Measurements from ENCODE around the gene MND1. TPM values are rescaled to one million over a fixed set of nuclear protein-coding genes. Genes with fewer than 3 reads are reported as not detected.

MND1 gene, protein sequence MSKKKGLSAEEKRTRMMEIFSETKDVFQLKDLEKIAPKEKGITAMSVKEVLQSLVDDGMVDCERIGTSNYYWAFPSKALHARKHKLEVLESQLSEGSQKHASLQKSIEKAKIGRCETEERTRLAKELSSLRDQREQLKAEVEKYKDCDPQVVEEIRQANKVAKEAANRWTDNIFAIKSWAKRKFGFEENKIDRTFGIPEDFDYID
- total RNA-seq (2014; rRNA removed; shearing (Covaris generic)): 33.6 and 35.7 TPM in 2 replicates
- polyA plus RNA-seq (2014; cell fraction: nucleus; rRNA removed): 27.7 and 30.3 TPM in 2 replicates

DNA sequence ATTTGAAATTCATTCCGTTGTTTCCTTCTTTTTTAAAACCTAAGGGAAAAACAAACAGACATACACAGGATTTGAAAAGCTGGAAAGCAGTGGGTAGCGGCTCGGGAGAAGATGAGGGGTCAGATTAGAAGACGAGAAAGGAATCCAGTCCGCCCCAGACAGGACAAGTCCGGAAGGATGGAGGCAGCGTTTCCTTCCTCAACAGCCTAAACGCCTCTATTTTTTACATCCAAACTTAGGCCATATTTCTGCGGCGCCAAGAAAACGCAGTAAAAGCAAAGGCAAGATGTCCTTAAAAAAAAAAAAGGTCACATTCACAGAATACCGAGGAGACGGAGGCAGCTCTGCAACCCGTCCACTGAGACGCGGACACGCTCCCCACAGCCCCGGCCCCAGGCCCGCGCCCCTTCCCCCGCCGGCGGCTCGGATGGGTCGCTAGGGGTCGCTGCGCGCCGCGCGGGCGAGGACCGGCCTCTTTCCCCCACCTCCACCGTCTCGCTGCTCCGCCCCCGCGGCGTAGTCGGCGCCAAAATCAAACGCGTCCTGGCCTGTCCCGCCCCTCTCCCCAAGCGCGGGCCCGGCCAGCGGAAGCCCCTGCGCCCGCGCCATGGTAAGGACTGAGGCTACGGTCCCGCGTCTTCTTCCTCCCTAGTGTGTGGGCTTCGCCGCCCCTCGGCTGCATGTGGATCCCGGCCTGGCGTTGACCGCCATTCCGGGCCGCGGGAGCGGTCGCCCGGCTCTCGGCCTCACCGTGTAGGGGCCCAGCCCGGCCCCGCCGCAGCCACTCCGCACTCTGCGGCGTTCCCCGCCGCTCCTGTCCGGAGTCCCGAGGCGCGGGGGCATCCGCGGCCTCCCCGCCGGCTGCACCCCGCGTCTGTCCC, at the start of gene MND1:
MND1 (plus strand) TSS at position 558 of the 881 bp plus-strand sequence; CDS start at position 608, 50 bp downstream.
- DNase-seq (ENCODE audit: extremely low read depth, low read depth): peak; percentile 71

DNA sequence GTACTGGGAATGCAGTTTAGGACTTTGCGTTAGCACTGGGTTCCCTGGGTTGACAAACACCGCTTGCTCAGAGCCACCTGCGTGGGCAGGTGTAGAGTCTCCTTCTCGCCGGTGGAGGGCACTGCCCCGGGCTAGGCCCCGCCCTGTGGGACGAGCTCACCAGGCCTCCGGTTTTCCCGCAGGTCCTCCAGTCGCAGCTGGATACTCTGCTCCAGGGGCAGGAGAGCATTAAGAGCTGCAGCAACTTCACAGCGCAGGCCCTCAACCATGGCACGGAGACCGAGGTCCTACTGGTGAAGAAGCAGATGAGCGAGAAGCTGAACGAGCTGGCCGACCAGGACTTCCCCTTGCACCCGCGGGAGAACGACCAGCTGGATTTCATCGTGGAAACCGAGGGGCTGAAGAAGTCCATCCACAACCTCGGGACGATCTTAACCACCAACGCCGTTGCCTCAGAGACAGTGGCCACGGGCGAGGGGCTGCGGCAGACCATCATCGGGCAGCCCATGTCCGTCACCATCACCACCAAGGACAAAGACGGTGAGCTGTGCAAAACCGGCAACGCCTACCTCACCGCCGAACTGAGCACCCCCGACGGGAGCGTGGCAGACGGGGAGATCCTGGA, 49.2 kb upstream of the MND1 start:
- DNase-seq (ENCODE audit: extremely low read depth, low read depth): no peak

DNA sequence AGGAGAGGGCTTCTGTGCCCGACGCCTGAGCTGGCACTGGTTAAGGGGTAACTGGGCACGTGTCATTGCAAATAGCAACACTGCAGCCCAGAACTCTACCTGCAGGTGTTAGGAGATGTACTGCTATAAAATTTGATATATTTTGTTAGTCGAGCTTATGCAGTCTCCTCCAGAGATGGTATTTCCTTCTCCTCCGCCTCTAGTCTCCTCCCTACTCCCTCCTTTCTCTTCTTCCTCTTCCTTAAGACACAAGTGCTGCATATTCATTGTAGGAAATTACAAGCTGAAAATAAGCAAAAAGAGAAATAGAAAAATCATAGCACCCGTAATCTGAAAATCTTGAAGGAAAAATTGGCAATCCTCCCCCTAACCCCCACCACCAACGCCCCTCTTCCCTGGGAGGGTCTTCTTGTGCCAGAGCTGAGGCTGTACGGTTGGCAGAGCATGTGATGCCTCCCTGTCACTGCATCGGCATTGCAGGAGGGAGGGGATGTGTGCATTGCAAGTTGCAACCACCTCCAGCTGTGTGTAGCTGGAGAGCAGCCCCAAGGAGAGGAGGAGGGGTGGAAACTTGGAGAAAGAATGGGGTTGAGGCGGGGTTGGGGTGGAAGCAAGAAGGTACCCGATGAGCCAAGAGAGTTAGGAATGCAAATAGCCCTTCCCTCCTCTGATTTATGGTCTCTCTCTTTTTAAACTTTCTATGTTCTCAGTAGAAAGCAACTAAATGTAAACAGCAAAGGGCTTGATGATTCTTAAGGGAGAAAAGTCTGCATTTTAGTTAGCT, 48.3 kb upstream of the MND1 start:
- DNase-seq (ENCODE audit: extremely low read depth, low read depth): no peak

DNA sequence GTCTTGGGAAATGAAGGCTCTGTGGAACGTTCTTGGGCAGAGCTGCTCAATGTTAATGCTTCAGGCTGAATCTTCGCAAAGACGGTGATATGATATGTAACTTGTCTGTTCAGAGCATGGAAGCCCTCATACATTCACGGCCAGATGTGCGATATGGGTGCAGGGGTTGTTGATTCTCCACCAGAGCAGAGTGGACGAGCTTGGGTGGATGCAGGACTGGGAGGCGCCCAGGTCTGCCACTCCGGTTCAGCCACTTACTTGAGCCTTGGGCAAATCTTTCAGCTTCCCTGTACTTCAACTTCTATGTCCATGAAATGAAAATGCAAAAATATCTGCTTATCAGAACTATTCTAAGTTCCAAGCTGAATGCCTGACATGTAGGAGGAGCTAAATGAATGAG, 47.4 kb upstream of the MND1 start:
- DNase-seq (ENCODE audit: extremely low read depth, low read depth): no peak

DNA sequence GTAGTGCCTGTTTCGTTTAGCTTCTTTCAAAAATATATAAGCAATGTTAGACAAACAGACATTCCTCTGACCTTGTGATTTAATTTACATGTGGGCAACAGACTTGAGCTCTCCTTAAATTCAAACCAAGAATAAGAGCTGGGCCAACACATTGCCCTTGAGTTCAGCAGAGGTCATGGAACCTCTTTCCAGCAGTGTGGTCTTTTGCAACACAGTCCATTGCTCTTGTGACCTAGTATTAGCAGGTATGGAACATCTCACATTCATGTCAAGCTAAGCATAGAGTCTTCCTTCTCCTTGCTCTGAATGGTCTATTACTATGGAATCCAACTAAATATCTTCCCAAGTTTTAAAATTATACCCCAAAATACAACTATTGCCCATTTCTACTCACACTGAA, 33.7 kb upstream of the MND1 start:
- DNase-seq (ENCODE audit: extremely low read depth, low read depth): no peak

DNA sequence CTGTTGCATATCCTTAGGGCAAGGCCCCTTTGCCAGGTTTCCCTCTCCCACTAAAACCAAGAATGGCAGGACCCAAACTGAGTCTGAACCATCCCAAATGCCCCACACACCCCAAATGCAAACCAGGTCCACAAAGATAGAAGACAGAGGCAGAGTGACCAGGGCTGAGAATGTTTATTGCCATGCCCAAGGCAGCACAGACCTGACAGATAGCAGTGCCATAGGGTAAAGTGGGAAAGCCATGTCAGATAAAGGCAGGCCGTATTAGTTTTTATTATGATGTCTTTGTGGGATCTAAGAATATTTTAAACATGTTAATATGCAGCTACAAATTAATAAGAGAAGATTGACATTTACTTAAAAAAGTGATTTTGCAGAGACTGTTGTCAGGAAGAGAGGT, 29.6 kb upstream of the MND1 start:
- no peak for DNase-seq (ENCODE audit: extremely low read depth, low read depth)

DNA sequence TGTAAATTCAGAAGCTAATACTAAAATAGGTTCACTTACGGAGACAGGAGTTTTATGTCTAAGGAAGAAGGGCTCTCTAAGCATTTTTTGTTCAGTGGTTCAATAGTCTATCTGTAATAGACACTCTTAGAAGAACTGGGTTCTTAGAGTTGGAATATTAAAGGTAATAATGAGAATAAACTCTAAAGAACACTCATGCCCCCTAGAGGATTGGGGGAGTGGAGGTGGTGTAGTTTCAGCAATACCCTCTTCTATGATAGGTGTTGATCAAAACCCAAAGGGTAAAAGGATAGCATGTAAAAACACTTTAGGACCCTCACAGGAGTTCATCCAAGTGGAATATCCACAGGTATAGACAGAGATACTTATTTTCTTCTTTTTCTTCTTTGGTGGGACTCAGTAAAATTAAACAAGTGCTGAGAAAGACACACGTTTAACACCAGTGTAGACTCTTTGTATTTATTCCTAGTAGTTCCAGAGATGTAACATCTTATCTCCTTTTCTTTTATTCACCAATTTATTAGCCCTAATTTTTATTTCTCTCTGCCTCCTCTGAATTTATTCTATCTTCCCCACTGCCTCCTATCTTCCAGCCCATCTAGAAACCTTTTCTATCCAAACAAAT, 25.7 kb upstream of the MND1 start:
- peak; percentile 57 for DNase-seq (ENCODE audit: extremely low read depth, low read depth)

DNA sequence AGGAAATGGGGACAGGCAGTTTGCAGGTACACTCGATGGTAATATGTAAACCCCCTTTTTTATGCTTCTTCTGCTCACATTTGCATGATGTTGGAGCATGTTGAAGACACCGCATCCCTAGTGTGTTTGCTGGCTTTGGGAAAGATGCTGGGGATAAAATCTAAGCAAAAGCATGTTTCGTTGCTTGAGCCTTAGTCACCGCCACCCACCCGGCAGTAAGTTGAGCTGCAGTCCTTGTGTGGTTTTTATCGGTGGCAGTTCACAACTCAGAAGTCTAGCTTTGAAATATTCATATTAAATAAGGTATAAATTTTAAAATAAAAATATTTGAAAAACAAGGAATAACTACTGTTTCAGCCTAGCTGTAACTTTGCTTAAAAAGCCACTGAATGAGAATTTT, 21.7 kb upstream of the MND1 start:
- no peak for DNase-seq (ENCODE audit: extremely low read depth, low read depth)

DNA sequence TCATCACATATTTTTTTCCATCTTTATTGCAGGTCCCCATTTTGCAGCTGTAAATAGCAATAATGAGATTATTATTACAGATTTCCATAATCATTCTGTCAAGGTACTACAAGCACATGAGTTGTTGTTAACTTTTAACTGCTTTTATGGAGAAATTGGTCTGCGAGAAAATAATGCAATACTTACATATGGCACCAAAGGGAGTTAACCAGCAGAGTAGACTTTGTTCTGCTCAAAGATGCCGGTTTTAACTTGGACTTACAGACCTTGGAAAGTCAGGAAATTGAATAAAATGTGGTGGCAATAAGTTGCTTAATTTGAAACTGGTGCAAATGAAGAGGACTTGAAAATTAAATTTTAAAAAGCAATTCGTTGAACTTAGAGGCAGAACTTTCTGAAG, 20.4 kb upstream of the MND1 start:
- no peak for DNase-seq (ENCODE audit: extremely low read depth, low read depth)

DNA sequence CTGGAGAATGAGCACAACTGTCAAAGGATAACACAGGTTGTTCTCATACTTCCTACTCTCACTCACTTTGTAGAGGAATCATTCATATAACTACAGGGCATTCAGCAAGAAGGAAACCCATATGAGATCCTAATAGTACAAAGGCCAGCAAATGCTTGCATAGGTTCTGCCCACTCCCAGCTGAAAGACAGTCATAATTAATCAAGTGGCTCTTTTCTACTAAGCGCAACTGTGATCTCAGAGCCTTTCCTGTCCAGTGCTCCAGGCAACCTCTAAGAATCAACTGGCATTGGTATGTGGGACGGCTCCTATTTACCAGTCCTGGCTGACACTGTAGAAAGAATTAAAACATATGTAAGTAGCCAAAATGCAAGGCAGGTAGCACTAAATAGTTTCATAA, 18.9 kb upstream of the MND1 start:
- no peak for DNase-seq (ENCODE audit: extremely low read depth, low read depth)

DNA sequence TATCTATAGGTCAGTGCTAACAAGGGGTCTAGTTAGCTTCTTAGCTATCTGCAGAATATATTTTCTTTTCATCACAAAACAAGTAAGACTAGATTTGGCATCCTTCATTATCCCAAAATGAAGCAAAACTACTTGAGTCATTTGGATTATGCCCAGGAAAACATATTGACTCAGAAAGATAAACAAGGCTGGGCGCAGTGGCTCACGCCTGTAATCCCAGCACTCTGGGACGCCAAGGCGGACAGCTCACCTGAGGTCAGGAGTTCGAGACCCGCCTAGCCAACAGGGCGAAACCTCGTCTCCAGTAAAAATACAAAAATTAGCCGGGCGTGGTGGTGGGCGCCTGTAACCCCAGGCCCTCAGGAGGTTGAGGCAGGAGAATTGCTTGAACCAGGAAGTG, 18.0 kb upstream of the MND1 start:
- DNase-seq (ENCODE audit: extremely low read depth, low read depth): no peak

DNA sequence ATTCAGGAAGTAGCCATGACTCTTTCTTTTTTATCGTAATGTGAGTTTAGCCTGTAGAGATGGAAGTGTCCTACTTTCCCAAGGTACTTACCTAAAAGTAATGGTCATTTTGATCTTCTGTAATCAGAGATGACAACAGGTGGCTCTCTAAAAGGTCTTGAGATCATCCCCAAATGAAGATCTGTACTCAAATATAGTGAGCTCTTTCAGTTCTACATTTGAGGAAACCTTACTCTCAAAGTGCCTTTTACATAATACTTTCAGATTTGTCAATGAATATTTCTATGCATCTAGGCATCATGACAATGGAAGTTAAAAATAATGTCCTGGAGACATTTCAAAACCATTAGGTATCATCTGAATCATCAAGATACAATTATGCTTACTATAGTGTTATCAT, 17.2 kb upstream of the MND1 start:
- no peak for DNase-seq (ENCODE audit: extremely low read depth, low read depth)

DNA sequence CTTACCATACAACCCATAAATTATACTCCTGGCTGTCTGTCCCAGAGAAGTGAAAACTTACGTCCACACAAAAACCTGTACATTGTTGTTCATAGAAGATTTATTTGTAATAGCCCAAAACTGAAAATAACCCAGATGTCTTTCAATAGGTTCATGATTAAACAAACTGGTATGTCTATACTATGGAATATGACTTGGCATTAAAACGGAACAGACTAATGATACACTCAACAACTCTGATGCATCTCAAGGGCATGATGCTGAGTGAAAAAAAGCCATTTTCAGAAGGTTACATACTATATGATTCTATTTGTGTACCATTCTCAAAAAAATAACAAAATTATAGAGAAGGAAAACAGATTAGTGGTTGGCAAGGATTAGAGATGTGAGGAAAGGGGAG, 11.6 kb upstream of the MND1 start:
- no peak for DNase-seq (ENCODE audit: extremely low read depth, low read depth)

DNA sequence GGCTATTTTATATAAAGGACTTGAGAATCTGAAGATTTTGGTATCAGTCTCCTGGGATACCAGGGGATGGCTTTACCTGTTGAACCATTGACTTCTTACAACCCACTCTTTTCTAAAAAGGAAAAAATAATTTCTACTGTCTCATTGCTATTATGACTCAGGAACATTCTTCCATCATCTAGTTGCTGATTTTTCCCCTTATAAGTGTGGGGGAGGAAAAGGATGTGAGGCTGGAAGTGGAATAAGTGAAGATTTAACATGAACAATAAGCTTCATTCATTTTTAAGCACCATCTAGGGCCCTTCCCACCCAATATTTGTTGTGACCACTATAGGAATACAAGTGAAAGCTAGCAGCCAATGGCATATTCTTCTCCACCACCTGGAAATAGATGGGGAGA, 10.6 kb upstream of the MND1 start:
- DNase-seq (ENCODE audit: extremely low read depth, low read depth): no peak

DNA sequence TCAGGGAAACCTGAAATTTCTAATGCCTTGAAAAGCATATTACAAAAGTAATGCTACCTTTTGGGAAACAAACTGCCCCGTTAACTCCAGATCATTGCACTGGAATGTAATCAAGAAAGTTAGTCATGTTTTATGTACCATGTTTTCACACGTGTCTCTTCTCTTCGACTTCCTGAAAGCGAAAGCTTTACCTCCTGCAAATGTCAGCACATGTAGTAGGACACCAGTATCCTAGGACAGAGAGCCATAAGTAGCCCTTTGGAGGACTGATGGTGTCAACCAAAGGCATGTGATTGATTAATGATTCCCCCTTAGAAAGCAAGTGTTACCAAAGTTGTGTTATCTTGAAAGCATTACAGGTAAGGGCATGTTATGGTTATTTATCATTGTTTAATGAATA, 8.8 kb upstream of the MND1 start:
- DNase-seq (ENCODE audit: extremely low read depth, low read depth): no peak

DNA sequence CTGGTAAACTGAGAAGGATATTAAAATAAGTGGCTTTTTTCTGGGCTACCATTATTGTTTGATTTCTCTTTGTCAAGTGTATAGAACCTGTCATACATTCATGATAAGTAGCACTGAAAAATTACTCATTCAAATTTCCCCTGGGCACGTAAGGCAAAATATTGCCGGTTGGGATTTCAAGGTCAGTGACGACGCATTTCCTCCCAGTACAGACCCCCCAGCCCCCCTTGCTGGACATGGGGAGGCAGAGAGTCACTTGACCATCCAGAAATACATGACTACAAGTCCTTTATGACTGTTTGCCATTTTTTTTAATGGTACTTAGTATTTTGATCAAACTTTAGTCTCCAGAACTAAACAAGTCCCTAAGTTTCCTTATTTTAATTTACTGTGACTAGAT, 6.8 kb upstream of the MND1 start:
- no peak for DNase-seq (ENCODE audit: extremely low read depth, low read depth)

DNA sequence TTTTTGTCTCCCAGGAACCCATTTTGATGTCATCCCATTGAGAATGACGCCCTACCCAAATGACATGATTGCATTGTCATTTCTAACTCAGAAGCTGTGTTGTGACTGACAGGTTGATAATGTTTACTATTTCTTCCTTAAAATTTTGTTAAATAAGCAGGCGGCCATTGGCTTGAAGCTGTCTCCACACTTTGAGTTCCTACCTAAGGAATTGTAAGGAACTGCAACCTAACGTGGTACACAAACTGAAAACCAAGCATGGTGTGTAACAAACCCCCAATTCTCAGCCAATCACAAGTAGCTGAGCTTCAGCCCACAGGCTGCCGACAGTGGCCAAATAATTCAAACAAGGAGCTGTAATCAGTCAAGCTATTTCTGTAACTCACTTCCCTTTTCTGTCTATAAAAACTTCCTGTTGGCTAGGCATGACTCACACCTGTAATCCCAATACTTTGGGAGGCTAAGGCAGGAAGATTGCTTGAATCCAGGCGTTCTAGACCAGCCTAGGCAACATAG, 2.9 kb upstream of the MND1 start:
- DNase-seq (ENCODE audit: extremely low read depth, low read depth): no peak

DNA sequence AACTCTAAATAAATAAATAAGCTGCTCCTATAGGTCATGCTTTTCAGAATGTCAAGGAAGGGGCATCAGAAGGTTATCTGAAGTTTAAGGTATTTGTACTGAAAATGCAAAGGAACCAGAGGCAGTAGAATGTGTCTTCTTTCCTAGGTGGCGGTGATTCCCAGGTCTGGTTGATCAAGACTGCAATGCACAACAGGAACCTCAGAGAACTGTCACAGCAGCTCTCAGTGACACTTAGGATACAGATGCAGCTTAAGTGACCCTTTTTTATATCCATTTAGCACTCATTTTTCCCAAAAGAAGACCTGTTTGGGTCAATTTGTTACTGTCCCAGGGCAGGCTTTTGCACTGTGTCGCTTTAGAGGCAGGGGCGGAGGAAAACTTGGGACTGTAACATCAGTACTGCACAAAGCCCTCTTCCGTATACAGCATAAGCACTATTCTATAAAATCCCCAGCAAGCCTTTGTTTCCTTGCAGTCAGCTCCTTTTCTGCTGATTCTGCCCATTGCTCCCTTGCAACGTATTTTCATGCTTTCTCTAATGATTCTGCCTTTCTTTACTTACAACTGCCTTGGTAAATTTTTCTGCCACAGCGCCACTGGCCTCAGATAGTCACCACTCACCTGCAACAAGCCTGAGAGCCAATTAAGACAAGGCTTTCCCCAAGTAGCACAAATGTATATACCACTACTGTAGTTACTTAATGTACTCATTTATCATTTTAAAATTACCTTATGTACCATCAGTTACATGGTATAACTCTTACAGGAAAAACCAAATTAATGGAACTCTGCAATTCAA, 1.5 kb upstream of the MND1 start:
- DNase-seq (ENCODE audit: extremely low read depth, low read depth): no peak
